H1 (cell line): ENCODE data around the gene RAB11FIP5. TPM values are rescaled to one million over a fixed set of nuclear protein-coding genes. Genes with fewer than 3 reads are reported as not detected.

ENCODE experiments used
- CHD7 ChIP-seq: fragments of 300-600 bp; sonication (generic); IDR thresholded peaks from 2 replicates; pipeline ENCODE4 v1.7.1; 2012; ENCODE audit warnings: low read length, moderate library complexity, mild to moderate bottlenecking, inconsistent platforms; ENCODE audit not compliant: insufficient replicate concordance
- EP300 ChIP-seq, 2 experiments: IDR thresholded peaks; 1 replicate in 1 of 2; 2 replicates in 1 of 2; pipeline ENCODE4 v1.6.1; 2011 to 2012; ENCODE audit warnings: low read depth in 2 of 2, low read length in 2 of 2, mild to moderate bottlenecking in 2 of 2, borderline replicate concordance in 1 of 2, inconsistent platforms in 1 of 2, moderate library complexity in 1 of 2
- JUN ChIP-seq: IDR thresholded peaks from 2 replicates; pipeline ENCODE4 v1.6.1; 2011; ENCODE audit warnings: low read depth, mild to moderate bottlenecking, improper control_type of control experiment, low read length
- JUND ChIP-seq: IDR thresholded peaks from 2 replicates; pipeline ENCODE4 v1.6.1; 2011; ENCODE audit warnings: mild to moderate bottlenecking, improper control_type of control experiment, low read length
- KDM4A ChIP-seq: IDR thresholded peaks from one replicate; pipeline ENCODE4 v1.7.1; 2012; ENCODE audit warnings: low read depth, mild to moderate bottlenecking, moderate library complexity, low read length, inconsistent platforms; ENCODE audit not compliant: severe bottlenecking
- SP4 ChIP-seq: IDR thresholded peaks from 2 replicates; pipeline ENCODE4 v1.6.1; 2012; ENCODE audit warnings: low read length, inconsistent platforms
- polyA plus RNA-seq, 7 experiments: library from polyadenylated mRNA; depleted of rRNA in 3 of 7; stranded (reverse) in 5 of 7; unstranded in 2 of 7; fragments of >200 nt in 5 of 7; fragments of 200-250 nt in 2 of 7; gene quantifications; 1 replicate in 5 of 7; 2 replicates in 1 of 7; 4 replicates in 1 of 7; pipeline versions ENCODE4 v1.2.1 to v1.2.3, GENCODE V29; 2011 to 2013; ENCODE audit warnings: missing spikeins in 2 of 7, mixed read lengths in 2 of 7
- total RNA-seq: library from RNA; stranded (reverse); fragmentation: NEBNext Ultra II Directional; extraction: Animal tissue kit (Norgen Biotek cat#: 25700); gene quantifications from 2 replicates; pipeline ENCODE4 v1.2.1, GENCODE V29; 2021

The RAB11FIP5 gene
- total and polyA plus RNA-seq, 2 of the 8 experiments (the other 6 are each of a cell fraction or from before 2014, with no cell fraction given) = 6.3 to 17.0 TPM

GRCh38 chr2:73036766-73037165, 76.0 kb downstream of the RAB11FIP5 start (continued):
- TF ChIP-seq CHD7 (no peak), SP4 (no peak), JUND (no peak), EP300 (IDR thresholded peaks at IDR 0.05; ENCODE audit: borderline replicate concordance in 1 of 2, low read depth in 2 of 2, low read length in 2 of 2) (no peak), KDM4A (no peak), JUN (no peak)
